Ramos (cell line): ENCODE results near the gene EDC3.
"Not testable (repeated sequence)": the region's sequence is repeated elsewhere in the genome, so short reads cannot be mapped to it uniquely, and the experiment has no call there.

Experiments used
- in situ Hi-C: fragments of 300-500 bp; cut with MboI; formaldehyde crosslinking; loops from one replicate; pipeline ENCODE4 v1.14.3; 2022; ENCODE audit warnings: low sequenced_read_pairs; ENCODE audit not compliant: unreplicated experiment

The EDC3 gene

DNA sequence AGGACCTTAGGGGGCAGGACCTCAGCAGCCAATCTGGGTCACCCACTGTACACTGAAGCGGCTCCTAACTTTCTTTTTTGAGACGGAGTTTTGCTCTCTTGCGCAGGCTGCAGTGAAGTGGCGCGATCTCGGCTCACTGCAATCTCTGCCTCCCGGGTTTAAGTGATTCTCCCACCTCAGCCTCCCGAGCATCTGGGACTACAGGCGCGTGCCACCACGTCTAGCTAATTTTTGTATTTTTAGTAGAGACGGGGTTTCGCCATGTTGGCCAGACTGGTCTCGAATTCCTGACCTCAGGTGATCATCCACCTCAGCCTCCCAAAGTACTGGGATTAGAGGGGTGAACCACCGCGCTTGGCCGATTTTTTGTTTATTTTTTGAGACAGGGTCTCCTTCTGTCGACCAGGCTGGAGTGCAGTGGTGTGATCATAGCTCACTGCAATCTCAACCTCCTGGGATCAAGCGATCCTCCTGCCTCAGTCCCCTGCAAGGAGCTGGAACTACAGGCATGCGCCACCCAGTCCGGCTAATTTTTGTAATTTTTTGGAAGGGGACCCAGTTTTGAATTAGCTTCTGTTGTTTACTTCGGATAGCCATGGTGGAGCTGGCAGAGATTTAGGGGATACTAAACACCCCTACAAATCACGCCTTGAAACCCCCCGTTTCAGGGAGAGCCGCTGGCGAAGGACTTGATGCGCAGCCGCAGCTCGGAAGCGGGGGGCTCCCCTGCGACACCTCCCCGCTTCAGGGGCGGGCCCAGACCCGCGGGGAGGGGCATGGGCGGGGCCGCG is 81.7 kb downstream of the EDC3 start:
- in situ Hi-C loops: no loop called here

DNA sequence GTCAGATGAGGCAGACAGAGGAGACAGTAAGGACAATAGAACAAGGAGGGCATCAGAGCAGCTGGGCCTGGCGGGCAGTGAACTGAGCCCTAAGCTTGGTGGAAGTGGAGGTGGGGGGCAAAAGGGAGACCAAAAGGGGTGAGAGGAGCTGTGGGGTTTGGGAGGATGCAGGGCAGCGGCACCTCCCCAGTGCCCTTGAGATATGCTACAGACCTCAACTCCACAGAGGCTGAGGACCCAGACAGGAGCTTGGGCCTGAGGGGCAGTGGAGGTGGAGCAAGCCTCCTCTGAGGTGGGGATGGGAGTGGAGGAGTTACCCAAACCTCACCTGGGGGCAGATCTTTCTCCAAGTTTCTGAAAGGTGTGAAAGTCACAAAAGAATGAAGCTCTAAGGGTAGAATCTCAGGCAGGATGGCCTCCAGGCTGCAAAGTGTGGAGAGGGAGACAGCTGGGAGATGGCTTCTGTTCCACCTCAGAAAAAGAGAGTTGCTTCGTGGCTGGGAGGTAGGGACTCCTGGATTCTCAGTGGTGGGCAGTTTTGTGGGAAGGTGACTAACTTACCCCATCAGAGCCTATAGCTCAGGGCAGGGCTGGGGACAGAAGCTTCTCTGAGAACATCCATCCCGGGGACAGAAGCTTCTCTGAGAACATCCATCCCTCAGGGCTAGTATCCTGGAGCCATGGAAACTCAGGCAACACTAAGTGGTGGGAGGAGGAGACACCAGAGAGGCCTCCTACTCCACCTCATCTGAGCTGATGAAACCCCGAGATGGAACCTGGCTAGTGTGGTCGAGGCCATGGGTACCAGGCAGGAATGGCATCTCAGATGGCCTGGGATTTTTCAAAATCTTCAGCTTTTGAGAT is 82.5 kb downstream of the EDC3 start:
- in situ Hi-C loops: no loop called here

DNA sequence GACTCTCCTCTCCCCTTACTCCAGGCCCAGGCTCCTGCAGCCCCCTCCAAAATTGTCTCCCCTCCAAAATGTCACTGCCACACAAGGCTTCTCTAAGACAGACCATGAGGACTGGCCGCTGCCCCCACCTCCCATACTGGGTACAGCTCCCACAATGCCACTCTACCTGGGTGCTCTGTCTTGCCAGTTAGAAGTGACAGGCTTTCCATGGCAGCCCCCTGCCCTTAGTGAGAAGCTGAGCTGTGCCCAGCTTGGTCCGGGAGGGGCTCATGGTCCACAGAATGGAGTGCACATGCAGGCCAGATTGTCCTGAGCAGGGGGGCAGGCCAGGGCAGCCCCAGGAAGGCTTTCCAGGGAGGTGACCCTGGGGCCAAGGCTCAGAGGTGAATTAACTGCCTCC is 83.1 kb downstream of the EDC3 start:
- in situ Hi-C loops: no loop called here

DNA sequence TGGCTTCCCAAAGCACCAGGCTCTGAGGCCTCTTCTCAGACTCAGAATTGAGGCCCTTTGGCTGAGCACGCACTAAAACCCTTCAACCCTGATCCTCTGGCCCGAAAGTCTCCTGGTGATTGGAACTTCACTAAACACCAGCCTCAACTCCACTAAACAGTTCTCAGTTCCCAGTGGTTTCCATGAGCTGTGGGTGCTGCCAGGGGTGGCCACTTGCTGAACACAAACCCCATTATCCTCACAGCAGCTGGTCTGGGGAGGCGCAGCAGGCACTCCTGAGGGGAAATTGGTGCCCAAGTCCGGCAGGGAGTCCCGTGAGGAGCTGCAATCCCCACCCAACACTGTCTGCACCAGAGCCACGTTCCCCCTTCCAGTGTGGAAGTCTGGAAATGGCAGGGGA is 84.0 kb downstream of the EDC3 start:
- in situ Hi-C loops: no loop called here

DNA sequence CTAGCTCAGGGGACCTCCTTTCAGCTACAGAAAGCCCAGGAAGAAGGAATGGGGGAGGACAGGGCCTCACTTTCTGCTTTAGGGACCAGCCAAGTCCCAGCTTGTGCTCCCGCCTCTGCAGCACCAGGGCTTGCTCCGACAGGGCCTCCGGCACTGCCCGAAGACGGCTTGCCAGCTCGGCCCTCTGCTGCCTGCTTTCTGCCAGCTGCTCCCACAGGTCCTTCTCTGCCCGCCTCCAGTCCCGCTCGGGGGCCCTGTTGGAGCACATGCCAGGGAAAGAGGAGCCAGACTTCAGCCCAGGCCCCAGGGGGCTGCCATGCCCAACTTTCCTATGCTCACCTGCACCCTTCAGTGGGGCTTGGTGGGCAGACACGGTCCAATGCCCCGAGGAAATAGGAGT is 84.5 kb downstream of the EDC3 start:
- in situ Hi-C loops: no loop called here

DNA sequence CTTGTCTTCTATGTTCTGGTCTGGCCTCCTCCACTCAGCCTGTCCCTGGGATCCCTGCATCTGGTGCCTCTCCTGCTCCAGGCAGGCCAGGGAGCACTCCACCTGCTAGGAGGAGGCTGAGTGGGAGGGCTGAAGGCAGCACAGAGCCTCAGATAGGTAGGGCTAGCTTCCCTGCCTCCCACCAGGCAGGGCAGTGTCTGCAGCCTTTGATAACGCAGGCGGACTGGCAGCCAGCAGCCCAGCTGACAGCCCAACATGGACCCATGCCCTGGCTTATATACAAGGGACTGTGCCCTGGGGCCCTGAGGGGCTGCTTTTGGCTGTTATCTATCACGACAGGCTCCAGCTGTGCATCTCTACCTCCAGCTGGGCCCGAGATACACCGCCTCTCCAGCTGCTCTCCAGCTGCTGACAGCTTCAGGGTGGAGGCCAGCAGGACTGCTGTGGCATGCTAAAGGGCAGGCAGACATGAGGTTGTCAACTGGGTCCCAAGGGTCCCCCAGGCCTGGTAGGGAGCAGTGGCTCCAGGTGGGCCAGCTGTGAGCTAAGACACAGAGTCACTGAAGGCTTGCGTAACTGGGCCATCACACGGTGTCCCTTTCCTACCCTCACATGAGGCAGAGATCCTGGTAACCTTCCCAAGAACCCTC is 85.4 kb downstream of the EDC3 start:
- in situ Hi-C loops: no loop called here

DNA sequence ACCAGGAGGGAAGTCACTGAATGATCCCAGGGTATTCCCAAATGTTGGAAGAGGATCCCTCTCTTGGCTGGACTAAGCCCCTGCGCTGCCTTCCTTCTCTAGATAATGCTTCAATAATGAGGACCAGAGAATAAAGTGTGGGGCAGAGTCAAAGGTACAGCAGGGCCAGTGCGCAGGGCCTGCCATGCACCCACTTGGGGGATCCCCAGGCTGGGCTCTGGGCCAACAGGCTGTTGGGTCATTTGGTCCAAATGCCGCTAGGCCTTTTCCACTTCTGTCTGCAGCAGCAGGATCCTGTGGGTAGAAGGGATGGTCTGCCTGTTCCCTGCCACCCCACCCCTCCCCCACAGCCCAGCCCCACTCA is 85.9 kb downstream of the EDC3 start:
- in situ Hi-C loops: no loop called here

DNA sequence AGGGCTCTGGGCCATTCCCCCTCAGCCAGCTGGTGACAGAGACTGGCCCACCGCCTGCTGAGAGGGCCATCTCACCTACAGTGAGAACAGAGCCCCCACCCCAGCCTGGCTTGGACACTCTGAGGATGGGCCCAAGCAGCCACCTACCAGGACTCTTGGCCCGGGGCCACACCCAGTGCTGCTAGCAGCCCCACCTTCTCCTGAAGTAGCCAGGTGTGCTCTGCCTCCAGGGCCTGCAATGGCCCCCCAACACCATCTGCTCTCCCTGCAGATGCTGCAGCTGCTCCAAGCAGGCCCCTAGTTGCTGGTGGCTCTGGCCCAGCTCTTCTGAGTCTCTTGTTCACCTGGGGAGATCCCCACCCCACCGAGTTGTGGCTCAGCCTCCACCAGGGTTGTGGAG is 87.0 kb downstream of the EDC3 start:
- in situ Hi-C loops: no loop called here

DNA sequence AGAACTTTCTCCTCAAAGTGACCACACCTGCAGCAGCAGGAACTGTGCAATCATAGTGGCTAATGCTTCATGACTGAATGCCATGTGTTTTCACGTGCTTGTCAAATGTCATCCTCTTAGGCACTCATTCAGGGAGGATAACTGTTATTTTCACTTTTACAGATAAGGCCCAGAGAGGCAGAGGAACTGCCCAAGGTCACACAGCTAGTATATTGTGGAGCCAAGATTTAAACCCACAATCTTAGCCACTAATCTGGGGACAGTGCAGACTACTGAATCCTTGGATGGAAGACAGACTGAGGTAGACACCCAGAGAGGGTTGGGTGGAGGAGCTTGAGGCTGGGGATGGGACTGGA is 90.1 kb downstream of the EDC3 start:
- in situ Hi-C loops: no loop called here

DNA sequence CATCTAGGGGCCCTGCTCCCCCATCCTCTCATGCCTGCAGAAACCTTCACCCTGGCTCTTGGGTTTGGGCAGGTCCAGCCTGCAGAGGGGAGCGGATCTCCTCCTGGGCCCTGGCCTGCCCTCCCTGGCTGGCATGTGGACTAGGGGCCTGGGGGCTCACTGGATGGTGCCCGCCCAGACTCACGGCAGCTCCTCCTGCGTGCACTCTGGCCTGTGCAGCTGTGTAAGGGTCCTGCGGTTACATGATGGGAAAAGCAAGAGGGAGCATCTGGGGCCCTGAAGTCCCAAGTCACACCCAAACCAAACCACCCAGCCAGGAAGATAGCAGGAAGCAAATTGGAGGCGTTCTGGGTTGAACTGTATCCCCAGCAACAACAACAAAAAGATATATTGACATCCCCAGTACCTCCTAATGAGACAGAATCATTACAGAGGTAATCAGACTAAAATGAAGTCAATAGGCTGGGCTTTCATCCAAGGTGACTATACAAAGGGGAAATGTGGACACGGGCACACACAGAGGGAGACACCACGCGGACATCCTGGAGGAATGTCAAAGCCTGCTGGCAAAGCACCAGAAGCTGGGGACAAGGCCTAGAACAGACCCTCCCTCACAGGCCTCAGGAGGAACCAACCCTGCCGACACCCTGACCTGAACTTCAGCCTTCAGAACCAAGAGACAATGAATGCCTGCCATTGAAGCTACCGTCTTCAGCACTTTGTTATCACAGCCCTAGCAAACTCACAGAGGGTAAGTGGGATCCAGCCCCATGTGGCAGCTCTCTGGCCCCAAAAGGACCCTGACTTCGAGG is 90.6 kb downstream of the EDC3 start:
- in situ Hi-C loops: no loop called here

DNA sequence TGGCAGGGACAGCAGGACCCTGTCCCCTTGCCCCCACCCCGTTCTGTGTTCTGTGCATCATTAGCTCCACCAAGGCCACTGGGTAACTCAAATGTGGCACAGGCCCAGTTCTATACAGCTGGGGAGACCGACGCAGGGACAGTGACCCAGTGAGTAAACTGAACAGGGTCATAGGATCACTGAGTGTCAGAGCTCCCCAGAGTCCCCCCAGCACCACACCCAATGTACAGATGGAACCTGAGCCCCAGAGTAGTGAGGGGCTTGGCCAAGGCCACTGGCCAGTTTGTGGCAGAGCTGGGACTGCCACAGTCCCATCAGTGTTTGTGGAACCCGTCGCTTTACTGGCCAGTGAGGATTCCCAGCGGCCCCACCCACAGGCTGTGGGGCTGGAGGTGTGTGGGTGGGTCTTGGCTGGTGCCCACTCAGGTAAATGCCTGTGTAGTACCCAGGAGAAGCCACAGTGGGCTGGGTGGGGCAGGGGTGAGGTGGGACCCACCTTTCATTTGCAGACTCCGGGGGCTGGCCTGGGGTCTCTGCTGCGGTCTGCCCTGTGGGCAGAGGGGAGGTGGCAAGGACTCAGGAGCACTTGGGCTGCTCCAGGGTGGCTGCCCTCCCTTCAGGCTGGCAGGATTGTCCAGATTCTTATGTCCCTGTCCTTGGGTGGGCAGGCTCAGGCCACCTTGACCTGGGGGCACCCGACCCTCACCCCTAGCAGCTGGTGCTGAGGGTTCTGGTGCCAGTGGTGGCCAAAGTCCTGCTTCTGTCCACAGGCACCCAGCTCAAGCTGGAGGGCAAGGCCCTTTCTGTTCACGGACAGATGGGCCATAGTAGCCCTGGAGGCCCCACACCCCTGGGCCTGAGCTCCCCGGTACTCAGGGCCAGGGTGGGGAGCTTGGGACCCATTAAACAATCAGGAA is 91.8 kb downstream of the EDC3 start:
- in situ Hi-C loops: no loop called here

DNA sequence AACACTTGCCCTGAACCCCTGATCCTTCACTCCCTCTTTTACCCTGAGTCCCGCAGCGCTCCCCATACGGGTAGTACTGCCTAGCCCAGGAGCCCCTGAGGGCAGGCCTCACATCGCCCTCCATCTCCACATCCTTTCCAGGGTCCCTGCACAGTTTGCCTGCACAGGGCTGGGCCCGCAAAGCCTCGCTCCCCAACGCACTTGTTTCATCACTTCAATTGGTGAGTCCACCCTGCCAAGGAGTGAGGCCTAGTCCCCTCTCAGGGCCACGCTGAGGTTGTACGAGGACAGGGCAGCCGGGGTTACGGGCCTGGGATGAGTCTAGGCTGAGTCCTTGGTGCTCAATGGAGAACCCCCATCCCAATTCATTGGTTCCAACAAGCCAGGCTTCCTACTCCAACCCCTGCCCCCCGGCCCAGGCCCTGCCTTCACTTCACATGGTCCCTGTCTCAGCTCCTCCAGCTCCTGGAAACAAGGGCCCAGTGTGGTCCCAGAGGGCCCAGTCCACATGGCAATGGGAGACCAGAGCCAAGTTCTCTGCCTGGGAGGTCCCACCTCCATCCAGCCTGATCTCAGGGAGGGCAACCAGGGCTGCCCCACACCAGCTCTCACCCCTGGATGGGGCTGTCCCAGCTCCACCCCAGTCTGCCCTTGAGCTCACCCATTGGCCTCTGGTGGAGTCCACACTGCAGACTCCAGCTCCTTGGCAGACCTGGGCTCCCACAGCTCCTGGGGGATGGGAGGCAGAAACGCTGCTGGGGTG is 92.6 kb downstream of the EDC3 start:
- in situ Hi-C loops: no loop called here

DNA sequence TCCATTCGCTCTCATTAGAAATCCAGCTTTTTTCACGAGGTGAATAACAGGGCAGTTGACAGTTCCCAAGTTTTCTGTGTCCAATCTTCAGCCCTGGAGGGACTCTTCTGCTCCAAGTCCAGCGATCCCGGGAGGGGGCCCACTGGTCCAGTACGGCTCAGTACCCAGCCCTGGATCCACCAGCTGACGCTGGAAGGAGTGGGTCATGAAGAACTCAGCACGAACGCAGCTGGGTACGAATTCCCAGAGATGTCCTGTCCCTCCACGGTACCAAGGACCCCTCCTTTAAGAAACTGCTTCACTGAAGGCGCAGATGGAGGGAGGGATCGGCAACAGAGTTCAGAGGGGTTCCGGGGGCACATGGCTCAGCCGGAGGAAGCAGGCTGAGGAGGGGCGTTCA is 96.7 kb downstream of the EDC3 start:
- in situ Hi-C loops: no loop called here

DNA sequence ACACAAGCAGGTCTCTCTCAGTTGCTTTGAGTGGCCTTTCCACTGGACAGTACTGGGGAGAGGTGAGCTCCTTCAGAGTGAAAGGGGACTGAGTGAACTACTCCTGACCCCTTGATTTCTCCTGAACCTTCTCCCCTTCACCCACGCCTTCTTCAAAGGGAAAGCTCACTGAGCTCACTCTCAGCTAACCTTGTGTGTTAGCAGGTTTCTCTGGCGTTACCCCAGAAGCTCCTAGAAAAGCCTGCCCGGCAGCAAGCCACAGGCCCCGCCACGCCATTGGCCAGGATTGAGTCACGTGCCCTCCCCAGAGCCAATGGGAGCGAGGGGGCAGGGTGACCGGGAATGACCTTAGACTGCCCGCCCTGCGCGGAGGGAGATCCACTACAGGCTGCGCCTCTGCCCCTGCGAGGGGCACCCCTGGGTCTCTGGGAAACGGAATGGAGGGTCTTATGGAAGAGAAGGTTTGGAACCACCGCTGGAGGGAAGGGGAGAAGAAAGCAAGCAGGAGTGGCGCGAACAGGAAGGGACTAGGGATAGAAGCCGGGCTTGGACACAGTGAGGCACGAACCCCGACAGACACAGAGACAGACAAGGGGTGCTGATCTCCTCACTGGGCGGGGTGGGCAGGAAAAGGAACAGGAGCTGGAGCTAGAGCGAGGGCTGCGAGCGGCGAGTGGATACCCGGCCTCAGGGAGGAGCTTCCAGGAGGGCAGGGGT is 97.5 kb downstream of the EDC3 start:
- in situ Hi-C loops: no loop called here

DNA sequence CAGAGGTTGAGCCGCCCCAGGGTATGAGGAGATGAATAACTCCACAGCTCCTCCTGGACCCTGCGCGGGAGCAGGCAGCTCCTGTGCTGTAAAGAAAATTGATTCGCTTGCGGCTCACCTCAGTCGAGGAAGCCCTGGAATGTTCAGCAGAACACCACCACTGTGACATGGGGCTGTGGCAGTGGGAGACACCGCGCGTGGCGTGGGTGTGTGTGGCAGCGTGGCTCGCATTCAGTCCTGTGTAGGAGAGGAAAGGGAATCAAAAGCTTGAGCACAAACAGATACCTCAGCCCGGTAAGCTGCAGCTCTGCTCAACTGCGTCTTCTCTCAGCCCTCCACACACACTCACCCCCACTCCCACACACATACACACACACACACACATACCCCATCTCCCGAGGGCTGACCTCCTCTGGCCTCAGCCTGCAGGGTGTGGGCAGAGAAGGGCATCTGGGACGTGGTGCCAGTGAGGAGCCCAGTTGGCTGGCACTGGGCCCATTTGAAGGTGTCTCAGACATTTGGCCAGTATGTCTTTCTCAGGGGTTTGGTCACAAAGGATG is 98.6 kb downstream of the EDC3 start:
- in situ Hi-C loops: not testable (repeated sequence)

DNA sequence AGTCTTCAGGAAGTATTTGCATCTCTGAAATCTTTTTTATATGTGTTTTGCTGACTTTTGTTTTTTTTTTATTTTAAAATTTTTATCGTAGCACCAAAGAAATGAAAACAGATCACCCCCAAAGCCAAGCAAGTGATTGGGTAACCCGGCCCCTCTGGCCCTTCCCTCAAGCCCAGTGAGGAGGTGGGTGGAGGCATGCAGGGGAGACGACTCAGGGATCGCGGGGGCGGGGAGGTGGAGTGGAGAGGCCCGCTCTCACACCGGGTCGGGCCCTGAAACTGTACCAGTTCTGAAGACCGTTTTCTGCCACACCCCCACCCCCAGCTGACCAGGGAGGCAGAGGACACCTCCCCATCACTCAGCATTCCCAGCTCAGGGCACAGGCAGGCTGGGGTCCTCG is 99.1 kb downstream of the EDC3 start:
- in situ Hi-C loops: not testable (repeated sequence)

DNA sequence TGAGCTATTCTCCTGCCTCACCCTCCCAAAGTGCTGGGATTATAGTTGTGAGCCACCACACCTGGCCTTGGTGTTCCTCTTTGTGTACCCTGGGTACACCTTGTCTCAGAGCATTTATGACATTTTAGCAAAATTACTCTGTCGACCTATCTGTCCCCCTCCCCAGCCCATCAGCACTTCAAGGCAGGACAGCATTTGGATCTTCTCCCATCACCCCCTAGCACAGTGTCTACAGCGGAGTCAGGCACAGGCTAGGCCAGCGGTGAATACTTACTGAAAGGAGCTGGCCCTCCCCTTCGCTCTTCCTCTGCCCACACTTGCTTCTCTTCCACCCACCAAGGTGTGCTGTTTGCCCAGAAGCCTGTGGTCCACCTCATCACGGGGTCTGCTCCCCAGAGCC is 100.6 kb downstream of the EDC3 start:
- in situ Hi-C loops: no loop called here

DNA sequence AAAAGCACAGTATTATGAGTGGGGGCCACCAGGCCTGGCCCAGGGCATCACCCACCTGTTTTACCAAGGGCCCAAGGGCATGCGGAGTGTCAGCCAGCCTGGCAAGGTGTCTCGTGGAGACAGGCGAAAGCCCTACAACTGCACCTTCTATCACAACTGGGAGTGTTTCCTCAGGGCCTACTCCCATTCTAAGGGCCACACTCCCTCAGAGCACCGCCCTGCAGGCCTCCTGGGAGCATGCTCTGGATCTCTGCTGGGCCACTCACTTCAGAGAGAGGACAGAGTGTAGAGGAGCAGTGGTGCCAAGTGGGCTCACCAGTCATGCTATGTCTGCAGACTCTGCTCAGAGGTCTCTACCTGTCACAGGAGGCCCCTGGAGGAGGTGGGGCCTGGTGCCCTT is 101.4 kb downstream of the EDC3 start:
- in situ Hi-C loops: no loop called here
